Measurements from ENCODE around the gene CIP2A. TPM values are rescaled to one million over a fixed set of nuclear protein-coding genes. Genes with fewer than 3 reads are reported as not detected.

CIP2A gene
- total RNA-seq, 2 experiments from 2014 or later = 41.6 to 48.4 TPM

DNA sequence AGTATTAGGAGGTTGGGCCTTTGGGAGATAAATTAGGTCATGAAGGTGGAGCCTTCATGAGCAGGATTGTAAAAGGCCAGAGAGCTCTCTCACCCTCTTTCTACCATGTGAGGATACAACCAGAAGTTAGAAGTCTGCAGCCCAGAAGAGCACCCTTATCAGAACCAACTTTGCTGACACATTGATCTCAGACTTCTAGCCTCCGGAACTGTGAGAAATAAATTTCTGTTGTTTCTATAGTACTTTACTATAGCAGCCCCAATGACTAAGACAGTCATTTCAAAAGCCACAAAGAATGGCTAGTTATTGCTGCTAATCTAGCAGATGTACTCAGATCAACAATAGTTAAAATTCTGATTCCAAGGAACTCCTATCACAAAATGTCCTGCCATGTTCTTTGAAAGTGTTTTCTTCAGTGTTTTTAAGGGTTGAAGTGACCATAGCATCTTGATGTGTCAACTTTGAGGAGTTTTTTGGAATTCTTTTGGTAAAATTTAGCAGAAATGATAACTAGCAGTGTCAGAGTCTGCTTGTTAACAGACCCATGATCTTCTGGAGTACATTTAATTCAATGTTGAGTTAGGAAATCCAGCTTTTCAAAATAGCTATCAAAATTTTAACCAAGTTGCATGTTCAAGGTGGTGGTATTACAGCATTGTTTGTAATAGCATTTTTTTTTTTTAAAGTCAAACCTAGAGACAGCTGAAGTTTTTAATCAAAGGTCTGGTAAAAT lies 10.6 kb upstream of the CIP2A start:
- ATAC-seq (ENCODE audit: low read depth) = no peak
- no peak overlapping the region for H3K27ac Mint-ChIP-seq
- peaks cover 44% of the 10 kb centered on the region for H3K4me1 Mint-ChIP-seq
- POLR2A ChIA-PET = interaction anchor here (7.9 kb wide), 1 partner anchor 10 kb away, joined by 151 read pairs; the partner anchor contains the start of genes CIP2A and DZIP3
- no peaks in the 10 kb centered on the region for H3K9me3 Mint-ChIP-seq
- DNase-seq = no peak
- peaks cover 20% of the 10 kb centered on the region for H3K36me3 Mint-ChIP-seq
- H3K4me3 Mint-ChIP-seq = no peak overlapping the region
- no peaks in the 10 kb centered on the region for H3K27me3 Mint-ChIP-seq

DNA sequence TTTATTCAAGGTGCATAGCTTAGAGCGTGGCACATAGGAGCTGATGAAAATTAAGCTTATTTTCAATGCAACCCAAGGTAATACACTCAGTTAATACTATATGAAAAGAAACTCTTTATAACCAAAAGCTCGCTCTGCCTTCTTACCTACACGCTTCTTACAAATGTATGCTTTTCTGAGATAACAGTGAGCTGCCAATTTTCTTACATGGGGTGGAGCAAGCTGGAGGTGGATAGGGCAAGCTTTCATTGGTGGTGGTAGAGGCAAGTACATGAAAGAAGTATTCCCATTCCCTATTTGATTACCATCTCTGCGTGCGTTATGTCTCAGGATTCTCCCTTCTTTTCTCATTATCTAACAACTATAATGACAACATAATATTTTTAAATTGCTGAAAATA lies 9.1 kb upstream of the CIP2A start:
- peaks cover 35% of the 10 kb centered on the region for H3K4me1 Mint-ChIP-seq
- ATAC-seq (ENCODE audit: low read depth) (no peak), DNase-seq (no peak)
- H3K36me3 Mint-ChIP-seq = peaks cover 20% of the 10 kb centered on the region
- H3K4me3 Mint-ChIP-seq = no peak overlapping the region
- no peak overlapping the region for H3K27ac Mint-ChIP-seq
- POLR2A ChIA-PET = interaction anchor here (7.9 kb wide), 1 partner anchor 9 kb away, joined by 151 read pairs; the partner anchor contains the start of genes CIP2A and DZIP3
- no peaks in the 10 kb centered on the region for H3K9me3 Mint-ChIP-seq
- no peaks in the 10 kb centered on the region for H3K27me3 Mint-ChIP-seq

DNA sequence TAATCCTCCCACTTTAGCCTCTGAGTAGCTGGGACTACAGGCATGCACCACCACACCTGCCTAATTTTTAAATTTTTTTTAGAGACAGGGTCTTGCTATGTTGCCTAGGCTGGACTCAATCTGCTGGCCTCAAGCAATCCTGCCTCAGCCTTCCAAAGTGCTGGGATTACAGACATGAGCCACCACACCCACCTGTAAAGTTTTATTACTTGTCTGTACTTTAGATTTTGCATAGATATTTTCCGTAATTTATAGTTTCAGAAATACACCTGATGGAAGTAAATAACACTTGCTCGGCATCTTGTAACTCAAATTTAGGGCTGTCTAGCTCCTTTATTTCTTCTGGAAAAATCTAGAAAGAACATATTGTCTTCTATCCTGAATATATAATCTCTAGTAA lies 6.1 kb upstream of the CIP2A start:
- no peak overlapping the region for H3K4me3 Mint-ChIP-seq
- H3K36me3 Mint-ChIP-seq = peaks cover 11% of the 10 kb centered on the region
- ATAC-seq (ENCODE audit: low read depth) (no peak), DNase-seq (no peak)
- POLR2A ChIA-PET = no interaction called here
- H3K9me3 Mint-ChIP-seq = no peaks in the 10 kb centered on the region
- no peak overlapping the region for H3K27ac Mint-ChIP-seq
- no peaks in the 10 kb centered on the region for H3K27me3 Mint-ChIP-seq
- H3K4me1 Mint-ChIP-seq = peaks cover 31% of the 10 kb centered on the region

DNA sequence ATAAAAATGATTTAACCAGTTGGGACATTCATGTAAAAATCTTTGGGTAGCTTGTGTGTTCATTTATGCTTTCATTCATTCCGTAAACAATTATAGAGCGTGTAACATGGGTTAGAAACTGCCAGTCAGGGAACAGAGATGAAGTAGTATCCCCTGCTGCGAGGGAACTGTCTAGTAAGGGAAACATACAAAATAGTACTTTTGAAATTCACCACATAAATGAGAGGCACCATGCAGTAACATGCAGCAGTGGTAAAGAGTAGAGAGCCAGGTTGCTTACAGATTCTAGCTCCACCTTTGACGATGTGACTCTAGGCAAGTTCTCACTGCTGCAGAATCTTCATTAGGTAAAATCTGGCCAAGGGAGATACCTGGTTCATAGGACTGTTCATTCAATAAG lies 1.2 kb upstream of the CIP2A start:
- Mint-ChIP-seq H3K4me1 (peaks cover 32% of the 10 kb centered on the region), H3K27ac (peak overlapping the region; percentile 99), H3K36me3 (peaks cover 17% of the 10 kb centered on the region), H3K4me3 (peak overlapping the region; percentile 100), H3K9me3 (no peaks in the 10 kb centered on the region), H3K27me3 (no peaks in the 10 kb centered on the region)
- POLR2A ChIA-PET = interaction anchor here (1.2 to 4.9 kb wide), 5 partner anchors 11 to 367 kb away, joined by 4 to 151 read pairs (median 5); no protein-coding TSS in a partner anchor
- DNase-seq (no peak), ATAC-seq (ENCODE audit: low read depth) (no peak)

DNA sequence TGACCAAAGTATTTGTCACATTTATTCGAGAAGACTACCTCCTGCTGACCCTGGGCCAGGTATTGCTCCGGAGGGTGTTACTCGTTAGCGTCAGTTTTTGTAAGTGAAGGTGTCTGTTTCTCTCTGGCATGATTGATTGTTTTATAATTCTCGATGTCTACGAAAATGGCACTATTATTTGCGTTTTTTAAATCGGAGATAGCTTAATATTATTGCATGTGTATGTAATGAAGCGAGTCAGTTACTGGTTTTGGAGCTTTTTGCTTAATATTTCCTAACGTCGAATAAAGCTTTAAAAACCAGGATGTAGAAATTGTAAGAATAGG lies 723 bp upstream of the CIP2A start:
- Mint-ChIP-seq H3K36me3 (peaks cover 20% of the 10 kb centered on the region), H3K27me3 (no peaks in the 10 kb centered on the region), H3K9me3 (no peaks in the 10 kb centered on the region), H3K27ac (peak overlapping the region; percentile 99), H3K4me3 (peak overlapping the region; percentile 100), H3K4me1 (peaks cover 37% of the 10 kb centered on the region)
- ATAC-seq (ENCODE audit: low read depth) = no peak
- no peak for DNase-seq
- POLR2A ChIA-PET = interaction anchor here (0.7 to 4.9 kb wide), 9 partner anchors 11 to 367 kb away, joined by 4 to 151 read pairs (median 5); partner anchors contain the start of gene TRAT1

DNA sequence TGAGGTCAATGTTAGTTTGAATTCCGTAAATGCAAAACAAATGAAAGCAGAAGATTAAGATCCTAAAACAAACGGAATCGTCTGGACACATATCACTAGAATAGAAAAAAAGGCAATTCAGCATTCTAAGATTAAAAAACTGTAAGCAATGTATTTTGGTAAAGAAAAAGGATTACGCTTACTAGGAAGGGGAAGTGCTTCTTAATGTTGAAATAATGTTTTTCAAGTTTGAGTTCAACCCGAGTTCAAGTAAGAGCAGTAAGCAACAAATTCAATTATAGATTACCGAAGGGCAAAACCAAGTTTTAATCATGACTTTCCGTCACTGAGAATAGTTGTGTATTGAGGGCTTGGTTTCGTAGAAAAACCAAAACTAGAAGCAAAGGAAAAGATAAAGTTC lies 637 bp downstream of the CIP2A start:
- Mint-ChIP-seq H3K9me3 (no peaks in the 10 kb centered on the region), H3K4me3 (peak overlapping the region; percentile 100), H3K27me3 (no peaks in the 10 kb centered on the region), H3K4me1 (peaks cover 40% of the 10 kb centered on the region), H3K27ac (peak overlapping the region; percentile 99), H3K36me3 (peaks cover 24% of the 10 kb centered on the region)
- ATAC-seq (ENCODE audit: low read depth) (no peak), DNase-seq (no peak)
- POLR2A ChIA-PET = interaction anchor here (1.0 to 4.9 kb wide), 7 partner anchors 13 to 365 kb away, joined by 3 to 151 read pairs (median 5); partner anchors contain the start of gene TRAT1

DNA sequence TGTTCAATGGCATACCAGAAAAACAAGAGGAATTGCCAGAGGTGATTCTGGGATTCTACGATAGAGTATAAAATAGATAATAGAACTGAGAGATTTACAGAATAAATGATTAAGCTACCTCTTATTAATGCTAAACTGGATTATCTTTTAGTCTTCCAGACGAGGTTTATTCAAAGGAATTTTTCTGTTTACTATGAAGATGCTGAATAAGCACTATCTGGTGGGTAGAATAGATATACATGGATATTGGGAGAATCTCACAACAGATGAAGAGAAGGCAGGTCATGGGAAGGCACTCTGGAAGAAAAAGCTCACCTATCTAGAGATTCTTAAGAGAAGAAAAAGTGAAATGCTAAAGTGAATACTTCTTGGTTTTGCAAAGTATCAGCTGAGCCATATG lies 11.2 kb downstream of the CIP2A start:
- Mint-ChIP-seq H3K4me1 (no peaks in the 10 kb centered on the region), H3K27me3 (no peaks in the 10 kb centered on the region), H3K9me3 (peaks cover 1% of the 10 kb centered on the region), H3K4me3 (no peak overlapping the region), H3K27ac (no peak overlapping the region), H3K36me3 (peaks cover 49% of the 10 kb centered on the region)
- POLR2A ChIA-PET = interaction anchor here (0.6 to 0.8 kb wide), 2 partner anchors 11 to 160 kb away, joined by 4 to 5 read pairs; partner anchors contain the start of genes CIP2A and DZIP3
- ATAC-seq (ENCODE audit: low read depth) (no peak), DNase-seq (no peak)

DNA sequence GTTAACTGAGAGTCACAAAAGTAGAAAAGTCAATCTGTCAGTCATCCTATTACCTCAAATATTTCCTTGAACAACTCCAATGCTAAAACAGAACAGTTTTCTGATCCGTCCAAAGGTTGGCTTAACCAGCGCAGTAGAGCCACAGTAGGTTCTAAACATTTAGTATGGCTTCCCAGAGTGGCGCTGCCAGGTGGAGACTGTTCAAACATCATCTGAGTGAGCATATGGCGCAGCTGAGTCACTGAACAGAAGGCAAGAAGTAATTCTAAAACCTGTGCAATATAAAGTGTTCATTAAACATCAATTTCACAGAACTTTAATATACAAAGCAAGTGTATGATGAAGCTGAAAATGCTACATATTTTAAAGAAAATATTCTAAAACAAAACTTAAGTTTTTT lies 19.9 kb downstream of the CIP2A start:
- no peak for ATAC-seq (ENCODE audit: low read depth)
- peaks cover 1% of the 10 kb centered on the region for H3K9me3 Mint-ChIP-seq
- no peak overlapping the region for H3K4me3 Mint-ChIP-seq

DNA sequence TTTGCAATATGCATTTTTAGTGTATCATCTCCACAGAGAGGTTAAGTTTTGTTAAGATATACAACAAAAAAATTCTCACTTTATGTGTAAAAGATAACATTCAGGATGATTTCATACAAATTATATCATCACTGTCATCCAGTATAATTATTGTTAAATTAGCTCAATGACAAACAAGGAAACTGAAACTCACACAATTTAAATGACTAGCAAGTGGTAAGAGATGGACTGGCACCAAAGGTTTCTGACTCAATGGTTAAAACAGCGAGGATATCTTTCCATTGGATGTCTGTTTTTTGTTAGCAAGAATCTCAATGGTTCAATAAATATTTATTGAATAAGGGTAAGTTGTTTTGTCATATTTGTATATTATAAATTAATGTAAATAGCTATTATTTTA lies 22.6 kb downstream of the CIP2A start:
- Mint-ChIP-seq H3K9me3 (no peaks in the 10 kb centered on the region), H3K4me1 (no peaks in the 10 kb centered on the region), H3K27ac (no peak overlapping the region), H3K4me3 (no peak overlapping the region), H3K36me3 (peaks cover 34% of the 10 kb centered on the region), H3K27me3 (no peaks in the 10 kb centered on the region)
- POLR2A ChIA-PET = no interaction called here
- no peak for DNase-seq
- no peak for ATAC-seq (ENCODE audit: low read depth)

More for the DNA sequence above, 19.9 kb downstream of the CIP2A start:
- H3K27me3 Mint-ChIP-seq = no peaks in the 10 kb centered on the region
- no peak for DNase-seq
- peaks cover 48% of the 10 kb centered on the region for H3K36me3 Mint-ChIP-seq
- POLR2A ChIA-PET = no interaction called here
- no peaks in the 10 kb centered on the region for H3K4me1 Mint-ChIP-seq
- H3K27ac Mint-ChIP-seq = no peak overlapping the region

DNA sequence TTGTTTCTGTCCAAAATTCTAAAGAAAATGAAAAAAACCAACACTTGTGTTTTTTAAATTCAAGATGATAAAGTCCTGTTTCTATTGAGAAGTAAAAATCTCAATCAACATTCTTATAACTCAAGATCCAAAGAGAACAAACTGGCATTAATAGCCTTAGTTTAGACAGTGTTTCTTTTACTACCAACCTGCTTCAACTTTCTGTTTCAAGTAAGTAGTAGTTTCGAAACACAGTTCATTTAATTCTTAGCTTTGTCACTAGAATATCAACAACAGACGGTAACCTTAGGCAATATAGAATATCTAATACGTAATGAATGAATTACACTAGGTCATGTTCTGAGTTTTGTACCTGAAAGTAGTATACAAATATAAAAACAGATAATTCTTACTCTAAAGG lies 23.7 kb downstream of the CIP2A start:
- no peaks in the 10 kb centered on the region for H3K27me3 Mint-ChIP-seq
- peaks cover 38% of the 10 kb centered on the region for H3K36me3 Mint-ChIP-seq
- H3K9me3 Mint-ChIP-seq = no peaks in the 10 kb centered on the region
- no peak overlapping the region for H3K27ac Mint-ChIP-seq
- no peak overlapping the region for H3K4me3 Mint-ChIP-seq
- DNase-seq = no peak
- POLR2A ChIA-PET = interaction anchor here (1.3 kb wide), 1 partner anchor 24 kb away, joined by 5 read pairs; the partner anchor contains the start of genes CIP2A and DZIP3
- no peaks in the 10 kb centered on the region for H3K4me1 Mint-ChIP-seq
- no peak for ATAC-seq (ENCODE audit: low read depth)

DNA sequence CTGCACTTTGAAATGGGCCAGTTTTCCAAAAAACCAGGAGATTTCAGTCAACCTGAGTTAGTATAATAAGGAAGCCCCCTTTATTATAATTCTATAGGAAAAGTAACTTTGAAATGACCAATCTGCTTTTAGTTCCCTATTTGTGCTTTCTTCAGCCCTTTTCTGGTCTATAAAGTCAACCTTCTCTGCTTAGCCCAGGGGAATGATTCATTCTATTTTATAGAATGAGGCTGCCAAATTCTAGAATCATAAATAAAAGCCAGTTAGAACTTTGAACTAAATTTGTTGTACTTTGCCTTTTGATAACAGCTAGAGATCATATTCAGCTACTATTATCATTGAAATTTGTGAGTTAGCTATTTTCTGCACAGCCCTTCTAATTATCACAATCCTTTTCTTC lies 24.7 kb downstream of the CIP2A start:
- no peak overlapping the region for H3K27ac Mint-ChIP-seq
- POLR2A ChIA-PET = interaction anchor here (1.3 kb wide), 1 partner anchor 25 kb away, joined by 5 read pairs; the partner anchor contains the start of genes CIP2A and DZIP3
- H3K27me3 Mint-ChIP-seq = no peaks in the 10 kb centered on the region
- no peak for DNase-seq
- peaks cover 32% of the 10 kb centered on the region for H3K36me3 Mint-ChIP-seq
- H3K4me1 Mint-ChIP-seq = no peaks in the 10 kb centered on the region
- no peaks in the 10 kb centered on the region for H3K9me3 Mint-ChIP-seq
- H3K4me3 Mint-ChIP-seq = no peak overlapping the region
- ATAC-seq (ENCODE audit: low read depth) = no peak

DNA sequence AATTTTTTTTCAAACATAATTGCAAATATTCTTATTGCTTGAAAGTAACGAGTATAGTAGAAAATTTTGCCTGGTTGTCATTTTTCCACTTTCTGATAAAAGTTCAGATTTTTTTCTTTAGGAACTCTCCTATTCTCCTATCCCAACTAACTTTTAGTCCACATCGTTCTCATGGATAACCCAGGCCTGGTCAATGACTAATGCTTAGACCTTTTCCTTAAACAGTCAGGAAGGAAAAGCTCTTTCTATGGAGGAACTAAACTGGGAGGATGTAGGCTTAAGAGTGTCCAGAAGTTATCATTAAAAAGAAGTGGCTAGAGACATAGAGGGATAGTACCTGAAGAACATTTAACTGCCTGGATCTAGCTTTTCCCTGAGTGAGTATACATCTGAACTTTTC lies 26.7 kb downstream of the CIP2A start:
- H3K4me1 Mint-ChIP-seq = no peaks in the 10 kb centered on the region
- H3K4me3 Mint-ChIP-seq = no peak overlapping the region
- POLR2A ChIA-PET = no interaction called here
- H3K27ac Mint-ChIP-seq = no peak overlapping the region
- ATAC-seq (ENCODE audit: low read depth) (no peak), DNase-seq (no peak)
- H3K36me3 Mint-ChIP-seq = peaks cover 37% of the 10 kb centered on the region
- H3K27me3 Mint-ChIP-seq = no peaks in the 10 kb centered on the region
- no peaks in the 10 kb centered on the region for H3K9me3 Mint-ChIP-seq

DNA sequence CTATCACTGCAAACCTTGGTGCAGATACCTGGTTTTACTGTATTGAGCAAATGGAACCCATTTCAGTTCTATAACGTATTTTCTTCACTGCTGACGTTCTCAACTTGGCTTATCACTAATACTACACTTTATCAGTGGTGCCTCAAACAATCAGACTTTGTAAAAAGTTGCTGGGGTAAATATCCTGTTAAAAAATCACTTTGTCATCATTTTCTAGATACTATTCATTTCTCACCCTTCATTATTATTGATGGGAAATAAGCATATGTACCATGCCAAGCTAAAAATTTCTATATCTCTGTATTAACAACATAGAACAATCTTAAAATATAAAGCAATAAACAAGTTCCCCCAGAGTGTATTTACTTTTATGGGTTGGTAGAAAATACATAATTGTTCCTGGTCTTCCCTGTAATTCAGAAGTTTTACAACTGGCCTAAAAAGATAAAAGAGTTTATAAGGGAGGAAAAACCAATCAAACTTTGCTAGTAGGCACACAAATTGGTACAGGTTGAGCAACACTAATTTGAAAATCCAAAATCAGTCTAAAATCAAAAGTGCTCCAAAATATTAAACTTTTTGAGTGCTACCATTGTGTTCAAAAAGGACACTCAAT lies 33.2 kb downstream of the CIP2A start:
- H3K36me3 Mint-ChIP-seq = peaks cover 23% of the 10 kb centered on the region
- no peak overlapping the region for H3K27ac Mint-ChIP-seq
- no peak for ATAC-seq (ENCODE audit: low read depth)
- H3K4me3 Mint-ChIP-seq = no peak overlapping the region
- peaks cover 2% of the 10 kb centered on the region for H3K4me1 Mint-ChIP-seq
- no peaks in the 10 kb centered on the region for H3K9me3 Mint-ChIP-seq
- POLR2A ChIA-PET = no interaction called here
- H3K27me3 Mint-ChIP-seq = no peaks in the 10 kb centered on the region
- no peak for DNase-seq

Measured in activated naive CD8-positive, alpha-beta T cell treated with anti-CD3 and anti-CD28 coated beads, Interleukin-2, amount 10 ng/mL, durations not matched to agents 7 days and 5 days (primary cell).